Effector memory CD4-positive, alpha-beta T cell (primary cell): ENCODE results near the gene GADD45B.
A peak's percentile ranks its signal among the peaks of the same experiment; 100 is the strongest.
"Not testable (repeated sequence)": the region's sequence is repeated elsewhere in the genome, so short reads cannot be mapped to it uniquely, and the experiment has no call there.

Experiments
- DNase-seq, 3 donors: peaks; one replicate each; pipeline ENCODE4 v3.0.0-alpha.2; 2020
- H3K27ac ChIP-seq: 2 replicates; pipeline ENCODE4 v1.7.0; 2013; ENCODE audit warnings: mild to moderate bottlenecking, low read length, moderate library complexity; ENCODE audit not compliant: insufficient read depth, poor library complexity, severe bottlenecking
- H3K27me3 ChIP-seq: replicated peaks from 2 replicates; pipeline ENCODE4 v1.7.0; 2013; ENCODE audit warnings: mild to moderate bottlenecking, low read length; ENCODE audit not compliant: insufficient read depth, control insufficient read depth, poor library complexity, severe bottlenecking
- H3K36me3 ChIP-seq: 2 replicates; pipeline ENCODE4 v1.7.0; 2013; ENCODE audit warnings: mild to moderate bottlenecking, low read length, moderate library complexity; ENCODE audit not compliant: control insufficient read depth, insufficient read depth
- H3K4me1 ChIP-seq: 2 replicates; pipeline ENCODE4 v1.7.0; 2013; ENCODE audit warnings: low read length, mild to moderate bottlenecking; ENCODE audit not compliant: control insufficient read depth, insufficient read depth, poor library complexity, severe bottlenecking
- H3K4me3 ChIP-seq: 2 replicates; pipeline ENCODE4 v1.7.0; 2013; ENCODE audit warnings: low read length, low read depth, mild to moderate bottlenecking; ENCODE audit not compliant: insufficient read depth, poor library complexity, severe bottlenecking
- H3K9me3 ChIP-seq: 2 replicates; pipeline ENCODE4 v1.7.0; 2013; ENCODE audit warnings: mild to moderate bottlenecking, low read length, moderate library complexity; ENCODE audit not compliant: control insufficient read depth

Gene GADD45B

DNA sequence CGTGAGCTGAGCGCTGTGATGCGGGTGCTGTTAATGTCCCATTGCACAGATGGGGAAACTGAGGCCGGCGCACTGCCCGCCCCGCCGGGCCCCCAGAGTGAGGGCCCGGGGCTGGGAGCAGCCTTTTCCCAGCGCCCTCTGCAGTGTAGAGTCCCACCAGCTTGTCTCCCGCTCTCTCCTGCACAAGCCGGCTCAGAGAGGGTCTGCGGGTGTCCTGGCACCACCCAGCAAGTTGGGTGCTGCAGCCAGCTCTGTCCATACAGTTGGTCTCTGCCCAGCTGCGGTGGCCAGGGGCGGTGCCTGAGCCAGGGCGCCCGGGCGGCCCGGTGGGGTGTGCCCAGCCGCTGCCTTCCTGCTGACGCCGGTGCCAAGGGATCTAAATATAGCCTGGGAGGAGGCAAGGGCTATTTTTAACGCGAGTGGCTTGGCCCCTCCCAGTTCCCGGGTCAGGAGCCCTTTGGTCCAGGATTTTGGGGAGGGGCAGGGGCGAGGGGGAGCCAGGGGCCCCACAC, 19.3 kb downstream of the GADD45B start:
- no peaks in the 10 kb centered on the region for H3K27me3 ChIP-seq
- H3K4me3 ChIP-seq = peak overlapping the region; percentile 77
- no peaks in the 10 kb centered on the region for H3K9me3 ChIP-seq
- H3K4me1 ChIP-seq = peaks cover 13% of the 10 kb centered on the region
- H3K27ac ChIP-seq = peak overlapping the region; percentile 67
- peak in 1 of 3 donors; percentile 20 for DNase-seq
- no peaks in the 10 kb centered on the region for H3K36me3 ChIP-seq

DNA sequence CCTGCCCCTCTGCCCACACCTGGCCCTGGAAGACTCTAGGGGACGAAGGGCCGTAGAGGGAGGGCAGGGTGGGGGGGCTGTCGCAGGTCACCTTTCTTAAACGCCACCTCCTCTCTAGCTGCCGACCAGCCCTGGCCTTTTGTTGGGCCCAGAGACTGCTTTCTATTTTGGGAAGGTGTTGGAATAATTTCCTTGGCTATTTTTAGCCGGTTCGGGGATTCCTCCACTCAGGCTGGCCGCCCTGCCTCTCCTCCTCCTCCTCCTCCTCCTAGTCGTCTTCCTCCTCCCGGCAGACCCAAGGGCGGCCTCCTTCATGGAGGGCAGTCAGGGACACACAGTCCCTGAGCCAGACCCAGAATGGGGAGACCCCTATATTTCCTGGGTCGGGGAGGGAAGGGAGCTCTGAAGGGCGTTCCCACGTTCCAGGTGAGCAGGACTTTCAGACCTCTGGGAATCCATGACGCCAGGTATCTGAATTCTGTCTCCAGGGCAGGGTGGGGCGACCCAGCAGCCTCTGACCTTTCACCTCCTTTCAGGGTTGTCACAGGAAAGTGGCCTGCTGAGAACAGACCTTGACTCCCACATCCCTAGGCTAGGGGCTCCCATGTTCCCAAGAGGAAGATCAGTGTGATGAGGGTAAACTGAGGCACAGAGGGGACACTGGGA, 19.9 kb downstream of the GADD45B start:
- H3K27me3 ChIP-seq = no peaks in the 10 kb centered on the region
- no peak for DNase-seq
- H3K4me1 ChIP-seq = peaks cover 13% of the 10 kb centered on the region
- H3K9me3 ChIP-seq = no peaks in the 10 kb centered on the region
- no peaks in the 10 kb centered on the region for H3K36me3 ChIP-seq
- H3K27ac ChIP-seq = no peak overlapping the region
- H3K4me3 ChIP-seq = peak overlapping the region; percentile 77

DNA sequence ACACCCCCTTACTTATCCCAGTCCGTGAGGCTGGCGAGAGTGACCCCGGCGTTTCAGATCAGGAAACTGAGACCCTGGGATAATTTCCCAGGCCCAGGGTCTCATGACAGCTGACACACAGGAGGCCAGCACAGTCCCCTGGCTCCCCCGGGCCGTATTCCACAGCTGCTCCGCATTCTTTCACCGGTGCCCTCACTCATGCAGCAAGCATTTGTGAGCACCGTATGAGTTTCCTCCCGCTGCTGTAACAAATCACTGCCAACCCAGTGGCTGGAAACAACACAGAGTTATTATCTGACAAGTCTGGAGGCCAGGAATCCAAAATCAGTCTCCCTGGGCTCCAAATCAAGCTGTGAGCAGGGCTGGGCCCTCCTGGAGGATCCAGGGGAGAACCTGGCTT, 21.3 kb downstream of the GADD45B start:
- Histone ChIP-seq H3K27me3 (no peaks in the 10 kb centered on the region), H3K9me3 (no peaks in the 10 kb centered on the region), H3K27ac (no peak overlapping the region), H3K36me3 (no peaks in the 10 kb centered on the region), H3K4me3 (no peak overlapping the region), H3K4me1 (peaks cover 13% of the 10 kb centered on the region)
- DNase-seq = no peak

DNA sequence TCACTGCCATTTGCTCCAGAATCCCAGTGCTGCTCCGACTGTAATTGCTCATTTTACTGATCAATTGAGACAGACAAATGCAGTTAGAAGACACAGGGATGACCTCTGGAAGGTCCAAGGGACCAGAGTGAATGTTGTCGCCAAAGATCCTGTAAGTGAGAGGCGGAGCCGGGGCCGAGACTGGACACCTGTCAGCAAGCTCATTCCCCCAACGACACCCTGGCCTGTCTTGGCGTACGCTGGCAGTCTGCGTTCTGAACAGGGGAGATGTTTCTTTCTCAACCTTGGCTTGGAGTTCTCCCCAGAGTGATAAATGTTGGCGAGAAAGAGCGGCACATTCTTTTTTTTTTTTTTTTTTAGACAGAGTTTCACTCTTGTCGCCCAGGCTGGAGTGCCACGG, 24.2 kb downstream of the GADD45B start:
- H3K27me3 ChIP-seq = no peaks in the 10 kb centered on the region
- no peak overlapping the region for H3K27ac ChIP-seq
- H3K4me3 ChIP-seq = no peak overlapping the region
- no peak for DNase-seq
- peaks cover 32% of the 10 kb centered on the region for H3K4me1 ChIP-seq
- no peaks in the 10 kb centered on the region for H3K9me3 ChIP-seq
- no peaks in the 10 kb centered on the region for H3K36me3 ChIP-seq

DNA sequence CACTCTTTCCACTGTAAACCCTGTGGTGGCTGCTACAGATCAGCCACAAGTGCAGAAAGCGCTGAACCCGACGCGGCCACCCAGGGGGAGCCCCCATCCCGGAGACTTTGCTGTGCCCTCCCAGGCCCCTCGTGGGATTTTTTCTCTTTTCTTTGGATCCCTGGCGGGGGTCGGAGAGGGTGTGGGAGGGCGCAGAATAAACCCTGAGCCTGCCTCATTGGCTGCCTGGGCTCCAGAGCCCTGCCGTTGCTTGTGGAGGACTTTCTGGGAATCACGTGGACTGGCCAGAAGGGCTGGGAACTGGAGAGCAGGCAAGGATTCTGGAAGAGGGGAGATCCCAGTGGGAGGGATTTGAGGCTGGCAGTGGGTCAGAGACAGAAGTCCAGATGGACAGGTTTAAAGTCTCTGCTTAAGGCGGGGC, 24.9 kb downstream of the GADD45B start:
- no peaks in the 10 kb centered on the region for H3K9me3 ChIP-seq
- H3K27ac ChIP-seq = no peak overlapping the region
- no peak overlapping the region for H3K4me3 ChIP-seq
- peaks cover 25% of the 10 kb centered on the region for H3K4me1 ChIP-seq
- H3K36me3 ChIP-seq = no peaks in the 10 kb centered on the region
- no peak for DNase-seq
- H3K27me3 ChIP-seq = no peaks in the 10 kb centered on the region

DNA sequence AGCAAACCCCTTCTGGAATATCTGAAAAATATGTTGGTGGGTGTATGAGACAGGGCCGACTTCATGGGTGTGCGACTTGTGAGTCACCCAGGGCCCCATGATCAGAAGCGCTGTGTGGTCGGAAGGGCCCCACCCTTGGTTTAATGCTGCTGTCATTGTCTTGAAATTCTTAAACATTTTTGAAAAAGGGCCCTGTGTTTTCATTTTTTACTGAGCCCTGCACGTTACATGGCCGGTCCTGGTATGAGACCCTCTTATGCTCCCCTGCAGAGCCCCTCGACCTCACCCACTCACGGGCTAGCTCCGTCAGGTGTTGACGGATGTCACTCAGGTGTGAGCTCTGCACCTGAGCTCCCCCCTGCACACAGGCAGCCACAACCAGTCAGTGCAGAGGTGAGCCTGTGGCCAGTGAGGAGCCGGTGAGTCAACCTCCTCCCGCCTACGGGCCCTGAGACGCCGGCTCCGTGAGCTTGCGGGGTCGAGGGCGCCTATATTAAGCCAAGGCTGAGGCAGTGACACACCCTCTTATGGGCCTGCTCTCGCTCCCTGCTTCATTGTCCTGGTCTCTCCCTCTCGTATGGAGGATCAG, 27.7 kb downstream of the GADD45B start:
- H3K36me3 ChIP-seq = no peaks in the 10 kb centered on the region
- DNase-seq = peak; percentile 45 to 76 (median 68)
- H3K27ac ChIP-seq = peak overlapping the region; percentile 80
- peaks cover 21% of the 10 kb centered on the region for H3K4me1 ChIP-seq
- no peaks in the 10 kb centered on the region for H3K9me3 ChIP-seq
- H3K27me3 ChIP-seq = no peaks in the 10 kb centered on the region
- peak overlapping the region; percentile 13 for H3K4me3 ChIP-seq

DNA sequence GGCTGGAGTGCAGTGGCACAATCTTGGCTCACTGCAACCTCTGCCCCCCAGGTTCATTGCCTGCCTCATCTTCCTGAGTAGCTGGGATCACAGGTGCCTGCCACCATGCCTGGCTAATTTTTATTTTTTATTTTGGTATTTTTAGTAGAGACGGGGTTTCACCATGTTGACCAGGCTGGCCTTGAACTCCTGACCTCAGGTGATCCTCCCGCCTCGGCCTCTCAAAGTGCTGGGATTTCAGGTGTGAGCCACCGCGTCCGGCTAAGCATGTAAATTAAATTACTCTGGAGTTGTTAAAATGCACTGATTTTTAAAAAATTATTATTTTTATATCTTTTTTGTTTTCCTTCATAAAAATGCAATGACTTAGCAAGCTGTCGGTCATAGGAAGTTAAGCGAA, 30.7 kb downstream of the GADD45B start:
- not testable (repeated sequence) for H3K27me3 ChIP-seq, H3K36me3 ChIP-seq, H3K27ac ChIP-seq, H3K9me3 ChIP-seq, H3K4me3 ChIP-seq, DNase-seq
- H3K4me1 ChIP-seq = peaks cover 21% of the 10 kb centered on the region

DNA sequence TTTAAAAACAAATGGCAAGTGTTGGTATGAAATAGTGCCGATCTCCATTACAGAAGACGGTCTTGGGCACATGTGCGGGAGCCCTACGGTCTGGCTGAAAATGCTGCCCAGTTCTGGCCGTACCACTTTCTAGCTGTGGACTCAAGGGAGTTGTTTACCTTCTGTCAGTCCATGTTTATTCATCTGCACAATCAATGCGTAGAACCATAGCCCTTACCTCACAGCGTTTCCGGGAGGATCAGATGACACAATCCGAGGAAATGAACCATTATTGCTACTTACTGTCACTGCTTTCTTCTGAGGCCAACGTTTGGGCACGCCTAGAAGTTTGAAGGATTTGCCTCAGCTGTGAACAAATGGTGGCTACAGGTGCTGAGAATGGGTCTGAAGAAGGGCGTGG, 31.2 kb downstream of the GADD45B start:
- Histone ChIP-seq H3K4me1 (peaks cover 21% of the 10 kb centered on the region), H3K9me3 (peaks cover 3% of the 10 kb centered on the region), H3K4me3 (no peak overlapping the region), H3K36me3 (no peaks in the 10 kb centered on the region), H3K27me3 (no peaks in the 10 kb centered on the region), H3K27ac (no peak overlapping the region)
- peak in 1 of 3 donors; percentile 27 for DNase-seq

DNA sequence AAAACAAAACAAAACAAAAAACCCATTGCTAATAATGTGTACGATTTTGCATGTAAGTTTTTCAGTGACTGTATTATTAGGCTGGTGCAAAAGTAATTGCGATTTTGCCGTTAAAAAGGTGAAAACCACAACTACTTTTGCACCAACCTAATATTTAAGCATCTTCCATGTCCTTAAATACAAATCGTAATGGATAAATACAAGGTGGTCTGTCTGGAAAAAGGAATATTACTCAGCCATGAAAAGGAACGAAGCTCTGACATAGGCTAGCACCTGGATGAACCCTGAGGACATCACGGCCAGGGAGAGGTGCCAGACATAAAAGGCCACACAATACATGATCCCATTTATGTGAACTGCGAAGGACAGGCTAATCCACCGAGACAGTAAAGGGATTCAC, 33.2 kb downstream of the GADD45B start:
- Histone ChIP-seq H3K4me3 (no peak overlapping the region), H3K4me1 (peaks cover 4% of the 10 kb centered on the region), H3K27ac (no peak overlapping the region), H3K27me3 (no peaks in the 10 kb centered on the region), H3K36me3 (no peaks in the 10 kb centered on the region), H3K9me3 (peaks cover 3% of the 10 kb centered on the region)
- DNase-seq = no peak

DNA sequence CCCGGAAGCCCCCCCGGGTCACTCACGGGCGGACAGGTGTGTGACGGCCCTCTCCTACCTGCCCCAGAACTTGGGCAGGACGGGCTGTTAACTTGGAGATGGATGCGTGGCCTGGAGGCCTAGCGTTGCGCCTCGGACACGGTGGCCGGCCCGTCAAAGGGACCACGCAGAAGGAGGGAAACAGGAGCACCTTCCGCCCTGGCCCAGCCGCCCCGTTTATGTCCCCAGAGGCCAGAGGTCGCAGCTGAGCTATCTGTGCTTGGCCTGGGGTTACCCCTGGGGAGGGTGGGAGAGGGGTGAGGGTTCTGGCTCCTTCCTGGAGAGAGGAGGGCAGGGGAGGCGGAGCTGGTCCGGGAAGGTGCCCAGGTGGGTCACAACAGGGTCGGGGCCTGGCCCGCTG, 35.6 kb downstream of the GADD45B start:
- H3K4me1 ChIP-seq = no peaks in the 10 kb centered on the region
- H3K27me3 ChIP-seq = no peaks in the 10 kb centered on the region
- no peak overlapping the region for H3K27ac ChIP-seq
- H3K4me3 ChIP-seq = no peak overlapping the region
- H3K36me3 ChIP-seq = no peaks in the 10 kb centered on the region
- DNase-seq = no peak
- peaks cover 3% of the 10 kb centered on the region for H3K9me3 ChIP-seq
